Mesothelial cell of epicardium (in vitro differentiated cells): ENCODE measurements around the gene RALGAPA2. TPM values are rescaled to one million over a fixed set of nuclear protein-coding genes. Genes with fewer than 3 reads are reported as not detected.

Source experiments
- DNase-seq, 2 experiments: peaks; one replicate each; pipeline ENCODE4 v3.0.0; 2021; ENCODE audit warnings: low spot score in 2 of 2; ENCODE audit not compliant: unreplicated experiment in 2 of 2
- H3K27ac Mint-ChIP-seq: 2 replicates; pipeline ENCODE4 v1.8.0; 2021; ENCODE audit warnings: mixed read lengths
- H3K27me3 Mint-ChIP-seq: 2 replicates; pipeline ENCODE4 v1.8.0; 2021; ENCODE audit warnings: low read depth, mixed read lengths
- H3K36me3 Mint-ChIP-seq: 2 replicates; pipeline ENCODE4 v1.8.0; 2021; ENCODE audit warnings: mixed read lengths
- H3K4me1 Mint-ChIP-seq: 2 replicates; pipeline ENCODE4 v1.8.0; 2021; ENCODE audit warnings: mixed read lengths
- H3K4me3 Mint-ChIP-seq: 2 replicates; pipeline ENCODE4 v1.8.0; 2021; ENCODE audit warnings: mild to moderate bottlenecking, moderate library complexity, mixed read lengths
- H3K9me3 Mint-ChIP-seq: 2 replicates; pipeline ENCODE4 v1.8.0; 2021; ENCODE audit warnings: mixed read lengths
- total RNA-seq: library from RNA; stranded (reverse); gene quantifications from 3 replicates; pipeline ENCODE4 v1.2.1, GENCODE V29; 2021
- TF ChIP-seq, protein P1 (sequence below): fragments of 200-600 bp; sonication (generic); IDR thresholded peaks from one replicate; pipeline ENCODE4 v1.5.0; 2021; ENCODE audit warnings: antibody characterized with exemption; ENCODE audit not compliant: unreplicated experiment

Gene RALGAPA2
- total RNA-seq, 1 donor from 2014 or later: 27.5 TPM

- H3K27ac Mint-ChIP-seq: no peak overlapping the region
- DNase-seq: no peak
- H3K4me3 Mint-ChIP-seq: no peak overlapping the region
- TF ChIP-seq, protein P1, sequence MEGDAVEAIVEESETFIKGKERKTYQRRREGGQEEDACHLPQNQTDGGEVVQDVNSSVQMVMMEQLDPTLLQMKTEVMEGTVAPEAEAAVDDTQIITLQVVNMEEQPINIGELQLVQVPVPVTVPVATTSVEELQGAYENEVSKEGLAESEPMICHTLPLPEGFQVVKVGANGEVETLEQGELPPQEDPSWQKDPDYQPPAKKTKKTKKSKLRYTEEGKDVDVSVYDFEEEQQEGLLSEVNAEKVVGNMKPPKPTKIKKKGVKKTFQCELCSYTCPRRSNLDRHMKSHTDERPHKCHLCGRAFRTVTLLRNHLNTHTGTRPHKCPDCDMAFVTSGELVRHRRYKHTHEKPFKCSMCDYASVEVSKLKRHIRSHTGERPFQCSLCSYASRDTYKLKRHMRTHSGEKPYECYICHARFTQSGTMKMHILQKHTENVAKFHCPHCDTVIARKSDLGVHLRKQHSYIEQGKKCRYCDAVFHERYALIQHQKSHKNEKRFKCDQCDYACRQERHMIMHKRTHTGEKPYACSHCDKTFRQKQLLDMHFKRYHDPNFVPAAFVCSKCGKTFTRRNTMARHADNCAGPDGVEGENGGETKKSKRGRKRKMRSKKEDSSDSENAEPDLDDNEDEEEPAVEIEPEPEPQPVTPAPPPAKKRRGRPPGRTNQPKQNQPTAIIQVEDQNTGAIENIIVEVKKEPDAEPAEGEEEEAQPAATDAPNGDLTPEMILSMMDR: no peak
- H3K9me3 Mint-ChIP-seq: no peaks in the 10 kb centered on the region
- H3K4me1 Mint-ChIP-seq: peaks cover 11% of the 10 kb centered on the region
- H3K36me3 Mint-ChIP-seq: peaks cover 24% of the 10 kb centered on the region
- no peaks in the 10 kb centered on the region for H3K27me3 Mint-ChIP-seq
Measured at GRCh38 chr20:20628314-20628713, 84.1 kb downstream of the RALGAPA2 start.

- Mint-ChIP-seq H3K36me3 (peaks cover 22% of the 10 kb centered on the region), H3K27ac (no peak overlapping the region), H3K27me3 (no peaks in the 10 kb centered on the region), H3K4me1 (peaks cover 11% of the 10 kb centered on the region), H3K4me3 (no peak overlapping the region), H3K9me3 (no peaks in the 10 kb centered on the region)
- no peak for DNase-seq
- TF ChIP-seq, protein P1: no peak
Measured at GRCh38 chr20:20627471-20627870, 85.0 kb downstream of the RALGAPA2 start.

GRCh38 chr20:20624914-20625313 is 87.5 kb downstream of the RALGAPA2 start:
- no peak overlapping the region for H3K27ac Mint-ChIP-seq
- TF ChIP-seq, protein P1: no peak

DNA sequence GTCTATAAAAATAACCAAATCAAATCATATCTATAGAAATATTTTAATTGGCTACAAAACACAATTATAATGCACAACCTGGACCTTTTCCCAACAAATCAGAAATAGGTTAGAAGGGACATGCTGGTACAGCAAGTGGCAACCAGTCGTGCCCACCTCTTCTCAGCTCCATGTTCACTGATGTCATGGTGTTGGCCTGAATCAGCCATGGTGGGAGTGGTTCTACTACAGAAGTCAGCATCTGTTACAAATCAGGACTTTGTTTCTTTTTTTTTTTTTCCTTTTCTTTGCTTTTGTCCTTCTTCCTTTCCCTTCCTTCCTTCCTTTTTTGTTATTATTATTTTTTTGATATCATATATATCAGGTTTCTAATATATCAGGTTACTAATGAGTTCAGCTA is 91.2 kb downstream of the RALGAPA2 start:
- no peak for DNase-seq
- TF ChIP-seq, protein P1: no peak
- Mint-ChIP-seq H3K27me3 (no peaks in the 10 kb centered on the region), H3K36me3 (peaks cover 18% of the 10 kb centered on the region), H3K4me1 (no peaks in the 10 kb centered on the region), H3K9me3 (no peaks in the 10 kb centered on the region), H3K27ac (no peak overlapping the region), H3K4me3 (no peak overlapping the region)

More at GRCh38 chr20:20624914-20625313, 87.5 kb downstream of the RALGAPA2 start:
- Mint-ChIP-seq H3K9me3 (no peaks in the 10 kb centered on the region), H3K27me3 (no peaks in the 10 kb centered on the region), H3K4me3 (no peak overlapping the region), H3K4me1 (peaks cover 2% of the 10 kb centered on the region), H3K36me3 (peaks cover 20% of the 10 kb centered on the region)
- DNase-seq: no peak

GRCh38 chr20:20614391-20614790 is 98.1 kb downstream of the RALGAPA2 start:
- H3K27ac Mint-ChIP-seq: no peak overlapping the region
- no peaks in the 10 kb centered on the region for H3K9me3 Mint-ChIP-seq
- no peak for DNase-seq
- H3K4me3 Mint-ChIP-seq: no peak overlapping the region
- TF ChIP-seq, protein P1: no peak
- H3K27me3 Mint-ChIP-seq: no peaks in the 10 kb centered on the region
- peaks cover 16% of the 10 kb centered on the region for H3K36me3 Mint-ChIP-seq
- H3K4me1 Mint-ChIP-seq: peaks cover 5% of the 10 kb centered on the region

- Mint-ChIP-seq H3K27ac (peak overlapping the region; percentile 32), H3K27me3 (no peaks in the 10 kb centered on the region), H3K4me3 (no peak overlapping the region), H3K9me3 (no peaks in the 10 kb centered on the region), H3K36me3 (peaks cover 6% of the 10 kb centered on the region), H3K4me1 (peaks cover 5% of the 10 kb centered on the region)
- no peak for DNase-seq
- TF ChIP-seq, protein P1: no peak
Measured at GRCh38 chr20:20612251-20612650, 100.2 kb downstream of the RALGAPA2 start.
